Endodermal cell (in vitro differentiated cells): ENCODE measurements around the gene QRICH2. TPM values are rescaled to one million over a fixed set of nuclear protein-coding genes. Genes with fewer than 3 reads are reported as not detected.

Source experiments
- DNase-seq: peaks from one replicate; pipeline ENCODE4 v3.0.0-alpha.2; 2017
- H3K27ac ChIP-seq: 2 replicates; pipeline ENCODE4 v1.5.1; 2013; ENCODE audit warnings: mild to moderate bottlenecking, low read depth, low read length, moderate library complexity
- H3K27me3 ChIP-seq: 2 replicates; pipeline ENCODE4 v1.6.1; 2013; ENCODE audit warnings: mild to moderate bottlenecking, low read length, moderate library complexity; ENCODE audit not compliant: insufficient read depth, control insufficient read depth, poor library complexity, severe bottlenecking
- H3K36me3 ChIP-seq: 2 replicates; pipeline ENCODE4 v1.7.0; 2013; ENCODE audit warnings: mild to moderate bottlenecking, low read length, moderate library complexity; ENCODE audit not compliant: control insufficient read depth, insufficient read depth
- H3K4me1 ChIP-seq: one replicate; pipeline ENCODE4 v1.7.0; 2013; ENCODE audit warnings: low read length; ENCODE audit not compliant: control insufficient read depth, insufficient read depth
- H3K4me3 ChIP-seq: 2 replicates; pipeline ENCODE4 v1.5.1; 2013; ENCODE audit warnings: mild to moderate bottlenecking, low read length, moderate library complexity
- H3K9ac ChIP-seq: 2 replicates; pipeline ENCODE4 v1.6.1; 2013; ENCODE audit warnings: mild to moderate bottlenecking, low read length, moderate library complexity; ENCODE audit not compliant: poor library complexity, severe bottlenecking; ENCODE audit errors: extremely low read depth
- H3K9me3 ChIP-seq: 2 replicates; pipeline ENCODE4 v1.6.1; 2013; ENCODE audit warnings: mild to moderate bottlenecking, low read length, moderate library complexity; ENCODE audit not compliant: control insufficient read depth
- H3K27ac Mint-ChIP-seq: 2 replicates; pipeline ENCODE4 v1.8.0; 2020; ENCODE audit warnings: mixed read lengths
- H3K27me3 Mint-ChIP-seq: 2 replicates; pipeline ENCODE4 v1.8.0; 2021; ENCODE audit warnings: mild to moderate bottlenecking, mixed read lengths; ENCODE audit not compliant: insufficient read depth
- H3K36me3 Mint-ChIP-seq: 2 replicates; pipeline ENCODE4 v1.8.0; 2020; ENCODE audit warnings: low read depth, mixed read lengths
- H3K4me1 Mint-ChIP-seq: 2 replicates; pipeline ENCODE4 v1.8.0; 2020; ENCODE audit warnings: mixed read lengths
- H3K4me3 Mint-ChIP-seq: 2 replicates; pipeline ENCODE4 v1.8.0; 2020; ENCODE audit warnings: mild to moderate bottlenecking, moderate library complexity, mixed read lengths
- H3K9me3 Mint-ChIP-seq: 2 replicates; pipeline ENCODE4 v1.8.0; 2020; ENCODE audit warnings: mild to moderate bottlenecking, mixed read lengths
- WGBS, 2 experiments: methylation state at CpG; one replicate each; pipeline versions ENCODE4 v1.1.5 to v1.1.7; 2013; ENCODE audit warnings: missing lambda C conversion rate in 2 of 2, mixed read lengths in 1 of 2; ENCODE audit not compliant: insufficient coverage in 1 of 2, insufficient read length in 1 of 2; 5-methylcytosine and 5-hydroxymethylcytosine counted together
- total RNA-seq, 2 donors: library from RNA; stranded (reverse); fragmentation: NEBNext Ultra II Directional in 1 of 2; extraction: Animal tissue kit (Norgen Biotek cat#: 25700) in 1 of 2; gene quantifications; 2 replicates in 1 of 2; 3 replicates in 1 of 2; pipeline ENCODE4 v1.2.1, GENCODE V29; 2021
- TF ChIP-seq, protein P1 (sequence below): fragments of 200-600 bp; sonication (generic); conservative IDR thresholded peaks from 2 replicates; pipeline ENCODE4 v1.5.0; 2021; ENCODE audit warnings: antibody characterized with exemption, mild to moderate bottlenecking

Gene QRICH2
- total RNA-seq, 2 donors from 2014 or later, result 3.5 to 5.0 TPM

DNA sequence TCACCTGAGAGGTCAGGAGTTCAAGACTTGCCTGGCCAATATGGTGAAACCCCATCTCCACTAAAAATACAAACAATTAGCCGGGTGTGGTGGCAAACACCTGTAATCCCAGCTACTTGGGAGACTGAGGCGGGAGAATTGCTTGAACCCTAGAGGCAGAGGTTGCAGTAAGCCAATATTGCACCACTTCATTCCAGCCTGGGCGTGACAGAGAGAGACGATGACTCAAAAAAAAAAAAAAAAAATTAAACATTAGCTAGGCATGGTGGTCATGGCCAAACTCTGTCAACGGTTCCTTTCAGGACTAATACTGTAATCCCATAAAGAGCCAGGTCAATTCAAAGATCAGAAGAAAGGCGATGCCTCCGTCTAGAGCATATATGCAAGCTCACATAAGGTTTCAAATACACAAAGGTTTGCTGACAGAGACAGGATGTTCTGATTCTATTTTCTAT is 70.2 kb downstream of the QRICH2 start:
- Histone ChIP-seq H3K27ac (no peak overlapping the region), H3K27me3 (peaks cover 52% of the 10 kb centered on the region), H3K9me3 (no peaks in the 10 kb centered on the region), H3K9ac (no peak overlapping the region), H3K4me3 (no peak overlapping the region), H3K36me3 (no peaks in the 10 kb centered on the region), H3K4me1 (no peaks in the 10 kb centered on the region)
- no peaks in the 10 kb centered on the region for H3K36me3 Mint-ChIP-seq
- 92 to 97% methylated on average over 7 of the region's 7 CpGs for WGBS, 2 experiments
- H3K27me3 Mint-ChIP-seq, result peaks cover 49% of the 10 kb centered on the region
- no peak for DNase-seq
- TF ChIP-seq, protein P1, sequence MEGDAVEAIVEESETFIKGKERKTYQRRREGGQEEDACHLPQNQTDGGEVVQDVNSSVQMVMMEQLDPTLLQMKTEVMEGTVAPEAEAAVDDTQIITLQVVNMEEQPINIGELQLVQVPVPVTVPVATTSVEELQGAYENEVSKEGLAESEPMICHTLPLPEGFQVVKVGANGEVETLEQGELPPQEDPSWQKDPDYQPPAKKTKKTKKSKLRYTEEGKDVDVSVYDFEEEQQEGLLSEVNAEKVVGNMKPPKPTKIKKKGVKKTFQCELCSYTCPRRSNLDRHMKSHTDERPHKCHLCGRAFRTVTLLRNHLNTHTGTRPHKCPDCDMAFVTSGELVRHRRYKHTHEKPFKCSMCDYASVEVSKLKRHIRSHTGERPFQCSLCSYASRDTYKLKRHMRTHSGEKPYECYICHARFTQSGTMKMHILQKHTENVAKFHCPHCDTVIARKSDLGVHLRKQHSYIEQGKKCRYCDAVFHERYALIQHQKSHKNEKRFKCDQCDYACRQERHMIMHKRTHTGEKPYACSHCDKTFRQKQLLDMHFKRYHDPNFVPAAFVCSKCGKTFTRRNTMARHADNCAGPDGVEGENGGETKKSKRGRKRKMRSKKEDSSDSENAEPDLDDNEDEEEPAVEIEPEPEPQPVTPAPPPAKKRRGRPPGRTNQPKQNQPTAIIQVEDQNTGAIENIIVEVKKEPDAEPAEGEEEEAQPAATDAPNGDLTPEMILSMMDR, result no peak
- no peaks in the 10 kb centered on the region for H3K9me3 Mint-ChIP-seq
- H3K4me3 Mint-ChIP-seq, result no peak overlapping the region
- peaks cover 6% of the 10 kb centered on the region for H3K4me1 Mint-ChIP-seq
- H3K27ac Mint-ChIP-seq, result no peak overlapping the region

DNA sequence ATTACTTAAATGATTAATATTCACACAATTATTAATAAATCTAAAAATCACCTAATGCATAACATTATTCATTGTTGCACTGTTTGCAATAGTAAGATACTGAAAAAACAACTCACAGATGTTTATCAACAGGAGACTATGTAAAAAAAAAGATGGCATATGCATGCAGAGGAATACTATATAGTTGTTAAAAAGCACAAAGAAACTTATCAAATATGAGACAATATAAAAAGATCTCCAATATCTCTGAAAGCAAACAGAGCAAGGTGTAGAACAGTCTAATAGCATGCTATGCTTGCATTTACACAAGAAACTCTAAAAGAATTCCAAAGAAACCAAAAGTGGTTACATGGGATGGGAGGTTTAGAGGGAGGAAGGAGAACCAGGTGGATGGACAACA is 71.5 kb downstream of the QRICH2 start:
- peaks cover 36% of the 10 kb centered on the region for H3K27me3 Mint-ChIP-seq

DNA sequence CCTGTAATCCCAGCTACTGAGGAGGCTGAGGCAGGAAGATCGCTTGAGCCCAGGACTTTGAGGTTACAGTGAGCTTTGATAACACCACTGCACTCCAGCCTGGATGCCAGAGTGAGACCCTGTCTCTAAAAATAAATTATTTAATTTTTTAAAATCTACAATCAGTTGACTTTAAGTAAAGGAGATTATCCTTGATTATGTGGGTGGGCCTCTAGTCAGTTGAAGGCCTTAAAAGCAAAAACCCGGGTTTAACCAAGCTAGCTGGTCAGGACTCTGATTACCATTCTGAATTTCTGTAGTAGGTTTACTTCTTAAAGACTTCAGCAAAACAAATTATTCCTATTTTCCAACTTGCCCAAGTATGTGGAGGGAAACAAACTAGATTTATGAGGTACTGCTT is 72.2 kb downstream of the QRICH2 start:
- Histone ChIP-seq H3K27me3 (peaks cover 36% of the 10 kb centered on the region), H3K27ac (no peak overlapping the region), H3K4me3 (no peak overlapping the region), H3K9me3 (no peaks in the 10 kb centered on the region), H3K9ac (no peak overlapping the region), H3K4me1 (no peaks in the 10 kb centered on the region), H3K36me3 (no peaks in the 10 kb centered on the region)
- Mint-ChIP-seq H3K9me3 (no peaks in the 10 kb centered on the region), H3K36me3 (no peaks in the 10 kb centered on the region), H3K4me3 (no peak overlapping the region), H3K27ac (no peak overlapping the region), H3K4me1 (peaks cover under 1% of the 10 kb centered on the region), H3K27me3 (peaks cover 29% of the 10 kb centered on the region)
- 98 to 100% methylated on average over 2 of the region's 2 CpGs for WGBS, 2 experiments
- TF ChIP-seq, protein P1, result no peak
- DNase-seq, result no peak

More for the DNA sequence above, 71.5 kb downstream of the QRICH2 start:
- H3K4me1 ChIP-seq, result no peaks in the 10 kb centered on the region
- H3K27ac Mint-ChIP-seq, result no peak overlapping the region
- H3K4me3 ChIP-seq, result no peak overlapping the region
- H3K9me3 ChIP-seq, result no peaks in the 10 kb centered on the region
- no peak for DNase-seq
- H3K27ac ChIP-seq, result no peak overlapping the region
- H3K9ac ChIP-seq, result no peak overlapping the region
- peaks cover 43% of the 10 kb centered on the region for H3K27me3 ChIP-seq
- no peaks in the 10 kb centered on the region for H3K36me3 ChIP-seq
- peaks cover 6% of the 10 kb centered on the region for H3K4me1 Mint-ChIP-seq
- H3K4me3 Mint-ChIP-seq, result no peak overlapping the region
- TF ChIP-seq, protein P1, result no peak
- no peaks in the 10 kb centered on the region for H3K36me3 Mint-ChIP-seq
- H3K9me3 Mint-ChIP-seq, result no peaks in the 10 kb centered on the region
